GM18517 (cell line): ENCODE data around the gene MED13.
"Not testable (repeated sequence)": the region's sequence is repeated elsewhere in the genome, so short reads cannot be mapped to it uniquely, and the experiment has no call there.

Source experiments
- ATAC-seq: cut with Tn5 transposase; IDR thresholded peaks from one replicate; pipeline ENCODE4 v1.9.1; 2021; ENCODE audit warnings: mild to moderate bottlenecking, moderate library complexity; ENCODE audit not compliant: unreplicated experiment

MED13 gene

GRCh38 chr17:62090868-62091267 is 25.8 kb upstream of the MED13 start:
- ATAC-seq: no peak

DNA sequence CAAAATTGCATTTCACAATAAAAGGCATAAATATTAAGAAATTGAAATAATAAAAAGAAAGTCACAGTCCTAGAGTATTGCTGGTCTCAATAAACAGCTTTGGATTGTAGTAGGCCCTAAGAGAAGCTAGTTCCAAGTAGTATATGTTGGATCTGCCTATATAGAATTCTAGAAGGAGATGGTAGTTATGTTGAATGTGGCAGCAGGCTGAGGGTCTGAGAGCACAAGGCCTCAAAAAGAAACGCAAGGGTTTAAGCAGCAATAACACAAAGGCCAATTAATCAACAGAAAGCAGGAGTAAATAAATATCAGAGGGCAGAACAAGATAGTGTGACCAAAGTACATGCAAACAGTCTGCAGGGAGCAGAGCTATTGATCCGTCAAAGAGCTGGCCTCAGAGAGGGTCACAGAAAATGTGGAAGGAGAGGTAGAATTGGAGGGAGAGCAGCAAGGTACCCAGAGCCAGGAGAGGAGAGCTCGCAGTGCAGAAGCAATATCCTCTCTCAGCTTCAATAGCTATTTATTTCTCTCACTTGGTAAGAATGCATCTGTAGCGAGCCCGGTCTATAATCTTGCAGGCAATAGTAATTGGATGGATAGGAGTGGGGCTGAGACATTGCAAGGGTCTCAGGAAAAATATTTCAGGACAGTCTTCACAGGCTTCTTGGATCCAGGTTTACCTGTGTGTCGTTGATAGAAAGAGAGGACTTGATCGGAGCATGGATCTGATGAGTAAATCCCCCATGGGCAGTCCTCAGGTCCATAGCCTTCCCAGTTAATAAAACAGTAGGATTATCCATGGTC is 25.1 kb upstream of the MED13 start:
- ATAC-seq: no peak

GRCh38 chr17:62089334-62089733 is 24.3 kb upstream of the MED13 start:
- no peak for ATAC-seq

DNA sequence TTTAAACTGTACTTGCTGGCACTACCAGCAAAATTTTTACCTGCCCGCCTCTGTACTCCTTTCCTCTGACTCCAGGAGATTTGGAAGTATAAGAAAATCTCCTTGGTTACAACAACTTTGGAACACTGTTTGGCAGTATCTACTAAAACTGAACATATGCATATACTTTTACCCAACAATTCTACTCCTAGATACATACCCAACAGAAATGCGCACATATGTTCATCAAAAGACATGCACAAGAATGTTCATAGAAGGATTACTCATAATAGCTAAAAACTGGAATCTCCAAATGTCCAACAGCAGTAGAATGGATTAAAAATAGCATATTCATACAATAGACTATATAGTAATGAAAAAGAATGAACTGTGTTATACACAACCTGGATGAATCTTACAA is 21.7 kb upstream of the MED13 start:
- no peak for ATAC-seq

- ATAC-seq: no peak
These were observed 20.7 kb upstream of the MED13 start for GRCh38 chr17:62085511-62086408.

- no peak for ATAC-seq
These were observed 19.5 kb upstream of the MED13 start for GRCh38 chr17:62084585-62084984.

- ATAC-seq: no peak
These were observed 18.6 kb upstream of the MED13 start for GRCh38 chr17:62083651-62084050.

- ATAC-seq: no peak
These were observed 15.6 kb upstream of the MED13 start for GRCh38 chr17:62080647-62081046.

GRCh38 chr17:62078009-62078408 is 12.9 kb upstream of the MED13 start:
- ATAC-seq: no peak

DNA sequence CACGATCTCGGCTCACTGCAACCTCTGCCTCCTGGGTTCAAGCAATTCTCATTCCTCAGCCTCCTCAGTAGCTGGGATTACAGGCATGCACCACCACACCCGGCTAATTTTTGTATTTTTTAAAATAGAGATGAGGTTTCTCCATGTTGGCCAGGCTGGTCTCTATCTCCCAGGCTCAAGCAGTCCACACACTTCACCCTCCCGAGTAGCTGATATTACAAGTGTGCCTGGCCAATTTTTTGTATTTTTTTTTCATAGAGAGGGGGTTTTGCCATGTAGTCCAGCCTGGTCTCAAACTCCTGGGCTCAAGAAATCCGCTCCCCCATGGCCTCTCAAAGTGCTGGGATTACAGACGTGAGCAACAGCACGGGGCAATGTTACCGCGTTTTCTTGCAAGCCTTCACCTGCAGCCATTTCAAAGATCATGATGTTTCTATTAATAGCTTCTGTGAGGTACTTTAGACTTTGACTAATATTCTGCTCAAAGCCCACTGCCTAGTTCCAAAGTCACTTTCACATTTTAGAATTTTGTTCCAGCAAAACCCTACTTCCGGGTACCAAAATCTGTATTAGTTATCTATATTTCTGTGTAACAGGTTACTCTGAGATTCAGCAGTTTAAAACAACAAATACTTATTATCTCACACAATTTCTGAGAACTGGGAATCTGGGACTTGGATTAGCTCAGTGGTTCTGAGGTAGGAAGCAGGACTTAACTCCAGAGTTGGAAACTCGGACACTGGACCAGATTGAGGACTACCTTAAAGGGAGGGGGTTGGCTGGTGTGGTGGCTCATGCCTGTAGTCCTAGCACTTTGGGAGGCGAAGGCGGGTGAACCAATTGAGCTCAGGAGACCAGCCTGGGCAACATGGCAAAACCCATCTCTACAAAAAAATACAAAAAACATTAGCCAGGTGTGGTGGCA is 12.0 kb upstream of the MED13 start:
- ATAC-seq: no peak

DNA sequence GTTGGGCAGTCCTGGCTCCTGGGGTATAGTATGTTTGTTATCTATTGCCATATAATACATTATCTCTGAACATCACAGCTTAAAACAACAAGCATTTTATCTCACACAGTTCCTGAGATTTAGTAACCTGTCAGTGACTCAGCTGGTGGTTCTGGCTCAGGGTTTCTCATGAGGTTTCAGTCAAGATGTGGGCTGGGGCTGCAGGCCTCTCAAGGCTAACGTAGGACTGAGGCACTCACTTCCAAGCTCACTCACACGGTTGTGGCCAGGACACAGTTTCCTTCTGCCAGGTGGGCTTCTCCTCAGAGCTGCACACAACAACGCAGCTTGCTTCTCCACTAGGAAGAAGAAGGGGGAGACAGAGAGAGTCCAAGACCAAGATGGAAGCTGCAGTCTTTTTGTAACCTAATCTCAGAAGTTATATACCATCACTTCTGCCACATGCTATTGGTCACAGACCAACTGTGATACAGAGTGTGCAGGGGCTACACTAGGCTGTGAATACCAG is 10.3 kb upstream of the MED13 start:
- ATAC-seq: no peak

DNA sequence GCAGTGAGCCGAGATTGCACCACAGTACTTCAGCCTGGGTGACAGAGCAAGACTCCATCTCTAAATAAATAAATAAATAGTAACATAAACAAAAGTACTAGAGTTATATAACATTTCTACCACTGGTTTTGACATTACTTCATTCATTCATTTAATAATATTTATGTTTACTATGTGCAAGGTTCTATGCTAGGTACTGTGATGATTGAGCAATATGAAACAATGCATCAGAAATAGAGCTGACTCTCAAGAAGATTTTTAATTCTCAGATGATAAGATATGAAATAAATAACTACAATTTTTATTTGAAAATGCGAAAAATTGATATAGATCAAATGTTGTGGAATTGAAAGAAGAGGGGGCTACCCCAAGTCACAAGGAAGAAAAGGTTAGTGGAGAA is 8.9 kb upstream of the MED13 start:
- ATAC-seq: no peak

- not testable (repeated sequence) for ATAC-seq
These were observed 7.8 kb upstream of the MED13 start for GRCh38 chr17:62072855-62073254.

- ATAC-seq: no peak
These were observed 5.8 kb upstream of the MED13 start for GRCh38 chr17:62070900-62071299.

DNA sequence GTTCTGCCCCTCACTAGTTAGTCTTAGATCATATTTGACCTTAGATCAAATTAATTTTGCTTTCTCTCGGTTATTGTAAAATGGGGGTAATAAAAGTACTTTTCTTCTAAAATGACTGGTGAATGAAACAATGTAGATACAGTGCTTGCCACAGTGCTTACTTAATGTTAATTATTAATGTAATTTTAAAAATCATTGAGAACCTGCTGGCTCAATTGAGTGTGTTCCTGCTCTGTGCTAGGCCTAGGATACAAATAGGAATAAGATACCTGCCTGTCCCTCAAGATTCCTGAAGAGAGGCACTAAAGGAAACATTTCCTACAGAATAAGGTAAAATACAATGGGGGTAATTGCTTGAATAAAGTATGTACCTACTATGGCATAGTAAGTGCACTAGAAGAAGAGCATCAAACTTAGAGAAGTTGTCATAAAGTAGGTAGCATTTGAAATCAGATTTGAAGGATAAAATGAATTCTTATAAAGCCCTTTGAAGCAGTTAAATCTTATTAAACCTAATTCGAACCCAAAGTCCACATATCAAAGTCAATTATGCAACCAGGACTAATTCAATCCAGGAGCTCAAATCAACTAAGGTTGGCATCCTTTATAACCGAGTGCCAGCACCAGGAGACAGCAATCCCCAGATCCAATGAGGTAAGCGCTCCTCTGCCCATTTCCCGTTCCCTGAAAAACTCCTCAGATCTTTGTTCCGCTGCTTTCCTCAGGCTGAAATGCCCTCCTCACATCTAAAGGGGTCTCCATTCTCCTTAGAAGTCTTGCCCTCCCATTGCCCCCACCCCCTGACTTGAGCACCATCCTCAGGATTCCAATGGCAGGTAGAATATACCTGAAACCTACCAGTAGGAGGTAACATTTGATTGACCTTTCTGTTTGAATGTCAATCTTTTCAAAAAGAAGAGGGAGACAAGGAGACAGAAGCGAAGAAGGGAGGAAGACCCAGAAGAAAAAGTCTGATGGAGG is 2.4 kb upstream of the MED13 start:
- ATAC-seq: no peak

- peak; percentile 74 for ATAC-seq
These were observed 762 bp upstream of the MED13 start for GRCh38 chr17:62065611-62066468.

DNA sequence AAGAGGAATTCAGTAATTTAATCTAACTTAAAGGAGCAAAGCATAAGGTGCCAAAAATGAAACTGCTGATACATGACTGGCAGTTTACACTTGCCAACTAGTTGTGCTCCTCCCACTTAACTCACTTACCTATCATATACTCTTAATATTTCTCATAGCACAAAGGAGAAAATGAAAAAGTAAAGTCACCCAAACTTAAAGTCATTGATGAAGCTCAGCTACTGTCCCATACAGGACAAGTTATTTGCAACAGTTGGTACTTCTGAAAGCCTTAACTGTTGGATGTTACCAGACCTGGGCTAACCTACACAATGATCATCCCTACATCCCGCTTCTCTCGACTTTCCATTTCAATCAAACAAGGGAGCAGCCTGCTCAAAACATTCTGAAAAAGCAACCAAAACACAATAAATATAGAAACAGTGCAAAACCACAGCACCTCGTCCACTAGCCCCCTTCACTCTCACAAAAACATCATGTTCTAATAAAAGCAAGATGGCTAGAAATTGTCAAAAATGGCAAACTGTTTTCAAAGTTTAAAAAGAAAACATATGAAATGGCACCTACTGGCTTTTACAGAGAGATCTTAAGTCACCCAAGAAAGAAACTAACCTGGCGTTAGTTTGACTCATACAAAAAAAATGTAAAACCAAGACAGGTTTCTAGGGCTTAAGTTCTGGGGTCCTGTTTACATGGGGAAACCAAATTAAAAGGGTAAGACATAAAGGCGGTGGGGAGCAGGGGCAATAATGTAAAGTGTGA is 868 bp downstream of the MED13 start:
- ATAC-seq: no peak

DNA sequence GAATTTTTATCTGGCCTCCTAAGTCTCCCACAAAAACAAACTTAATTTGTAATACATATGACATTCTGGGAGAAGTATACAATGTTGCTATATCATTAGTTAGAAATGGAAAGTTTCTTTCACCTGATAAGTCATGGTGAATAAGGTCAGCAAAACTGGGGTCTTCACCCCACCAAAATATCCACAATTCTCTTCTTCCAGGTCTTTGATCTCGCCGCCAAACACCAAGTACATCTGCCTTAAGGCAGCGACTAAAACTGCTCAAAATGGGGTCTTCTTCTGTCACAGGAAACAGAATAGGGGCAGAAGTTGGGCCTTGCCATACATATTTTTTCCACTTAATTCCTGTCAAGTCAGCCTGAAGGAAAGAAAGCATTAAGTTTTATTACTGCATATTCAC is 2.1 kb downstream of the MED13 start:
- no peak for ATAC-seq
